ENCODE results near the gene EFCAB8.

DNA sequence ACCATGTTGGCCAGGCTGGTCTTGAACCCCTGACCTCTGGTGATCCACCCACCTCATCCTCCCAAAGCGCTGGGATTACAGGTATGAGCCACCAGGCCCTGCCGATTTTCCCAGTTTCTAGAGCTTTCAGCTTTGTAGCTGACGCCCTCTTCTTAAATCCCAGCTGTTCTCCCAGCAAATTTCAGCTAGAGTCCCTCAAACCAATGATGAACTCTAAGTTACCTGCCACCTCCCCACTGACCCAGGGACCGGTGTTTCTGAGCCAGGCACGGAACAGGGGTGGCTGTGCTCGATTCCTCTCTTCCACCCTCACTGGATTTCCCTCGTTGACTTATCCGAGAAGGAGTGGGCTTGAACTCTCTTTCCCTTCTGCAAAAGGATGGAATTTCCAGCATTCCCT, 106.4 kb downstream of the EFCAB8 start:
- TF ChIP-seq POLR2A (IDR thresholded peaks at IDR 0.05; ENCODE audit: low read length): no peak
- no peak for TF ChIP-seq GATA1 (IDR thresholded peaks at IDR 0.05; ENCODE audit: low read depth, low read length)

Measured in erythroblast (primary cell).